GM12892 (cell line): ENCODE data around the gene METTL24.

Experiments used
- POLR2A ChIP-seq: IDR thresholded peaks from 2 replicates; pipeline ENCODE4 v1.6.1; 2011; ENCODE audit warnings: low read depth, low read length, control low read depth
- POLR2AphosphoS5 ChIP-seq: IDR thresholded peaks from 2 replicates; pipeline ENCODE4 v1.6.1; 2011; ENCODE audit warnings: low read depth, low read length, control low read depth

DNA sequence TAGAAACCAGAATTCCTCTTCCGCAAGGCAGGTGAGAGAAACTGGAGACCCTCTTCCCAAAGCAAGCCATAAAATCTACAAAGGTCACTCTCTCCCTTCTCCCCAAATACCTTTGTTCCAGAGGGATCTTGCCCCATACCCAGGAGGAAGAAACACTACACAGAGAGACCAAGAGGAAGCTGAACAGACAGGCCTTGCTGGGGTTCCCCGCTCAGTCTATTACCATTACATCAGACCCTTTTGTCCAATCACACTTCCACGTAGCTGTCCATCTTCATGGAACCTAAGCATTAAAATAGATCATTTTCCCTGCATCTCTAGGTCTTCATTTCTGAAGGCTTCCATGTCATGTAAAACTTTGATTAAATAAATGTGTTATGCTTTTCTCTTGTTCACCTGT, 32.1 kb downstream of the METTL24 start:
- no peak for TF ChIP-seq POLR2AphosphoS5
- no peak for TF ChIP-seq POLR2A
